IMR-90 (cell line): ENCODE results near the gene NACC2. TPM values are rescaled to one million over a fixed set of nuclear protein-coding genes. Genes with fewer than 3 reads are reported as not detected.

Experiments used
- ATAC-seq: fragments of 200-7000 bp; cut with Tn5 transposase; 2 replicates; pipeline ENCODE4 v1.9.1; 2020; ENCODE audit warnings: low read depth, mild to moderate bottlenecking, moderate library complexity
- BruUV-seq: library from RNA; stranded (reverse); fragments of 400-500 nt; replicated peaks from 2 replicates; lab custom pipeline; 2021; lab: Mats Ljungman, UMichigan
- CTCF ChIA-PET: fragments of 300-600 bp; formaldehyde crosslinking; extraction: SDS; loops from one replicate; lab custom pipeline; 2021; ENCODE audit warnings: antibody characterized with exemption; lab: Yijun Ruan, JAX
- POLR2A ChIA-PET: fragments of 300-600 bp; sonication (Branson Sonifier 250); formaldehyde crosslinking; loops from one replicate; lab custom pipeline; 2022; ENCODE audit warnings: antibody characterized with exemption; ENCODE audit not compliant: unreplicated experiment; lab: Charles Lee
- DNase-seq: peaks from one replicate; pipeline ENCODE4 v3.0.0; 2013
- H2AFZ ChIP-seq: replicated peaks from 2 replicates; pipeline ENCODE3; 2013; ENCODE audit warnings: low read length, mild to moderate bottlenecking; ENCODE audit not compliant: poor library complexity
- H2AK5ac ChIP-seq: 2 replicates; pipeline ENCODE4 v1.6.1; 2013; ENCODE audit warnings: low read depth, low read length, inconsistent platforms
- H2AK9ac ChIP-seq: replicated peaks from 2 replicates; pipeline ENCODE3; 2013; ENCODE audit warnings: mild to moderate bottlenecking, low read depth, low read length, moderate library complexity; ENCODE audit not compliant: poor library complexity
- H2BK120ac ChIP-seq: 2 replicates; pipeline ENCODE4 v1.6.1; 2013; ENCODE audit warnings: low read depth, low read length, inconsistent platforms
- H2BK15ac ChIP-seq: 3 replicates; pipeline ENCODE4 v1.6.1; 2013; ENCODE audit warnings: low read depth, low read length, inconsistent platforms
- H2BK20ac ChIP-seq: 2 replicates; pipeline ENCODE4 v1.6.1; 2013; ENCODE audit warnings: low read depth, mild to moderate bottlenecking, inconsistent platforms, low read length, moderate library complexity
- H2BK5ac ChIP-seq: 2 replicates; pipeline ENCODE4 v1.6.1; 2013; ENCODE audit warnings: mild to moderate bottlenecking, low read depth, low read length, inconsistent platforms; ENCODE audit not compliant: poor library complexity, severe bottlenecking
- H3K14ac ChIP-seq: replicated peaks from 2 replicates; pipeline ENCODE4 v1.6.1; 2013; ENCODE audit warnings: low read depth, low read length, inconsistent platforms
- H3K18ac ChIP-seq: 2 replicates; pipeline ENCODE4 v1.6.1; 2013; ENCODE audit warnings: low read depth, low read length, control low read depth
- H3K23ac ChIP-seq: 2 replicates; pipeline ENCODE4 v1.6.1; 2013; ENCODE audit warnings: low read depth, low read length, inconsistent platforms
- H3K27ac ChIP-seq: 2 replicates; pipeline ENCODE4 v1.5.1; 2013; ENCODE audit warnings: mild to moderate bottlenecking, control low read depth, low read length; ENCODE audit not compliant: insufficient read depth
- H3K27me3 ChIP-seq: 2 replicates; pipeline ENCODE4 v1.6.1; 2013; ENCODE audit warnings: low read length; ENCODE audit not compliant: control insufficient read depth, insufficient read depth
- H3K36me3 ChIP-seq: 2 replicates; pipeline ENCODE4 v1.6.1; 2013; ENCODE audit warnings: low read length, mixed read lengths; ENCODE audit not compliant: control insufficient read depth, insufficient read depth
- H3K4ac ChIP-seq: 2 replicates; pipeline ENCODE4 v1.6.1; 2013; ENCODE audit warnings: low read depth, low read length, inconsistent platforms
- H3K4me1 ChIP-seq: 2 replicates; pipeline ENCODE4 v1.6.1; 2013; ENCODE audit warnings: low read length, mixed read lengths; ENCODE audit not compliant: control insufficient read depth, insufficient read depth
- H3K4me2 ChIP-seq: 2 replicates; pipeline ENCODE4 v1.6.1; 2013; ENCODE audit warnings: low read depth, mild to moderate bottlenecking, control low read depth, low read length, moderate library complexity
- H3K4me3 ChIP-seq: 2 replicates; pipeline ENCODE4 v1.5.1; 2013; ENCODE audit warnings: low read depth, mild to moderate bottlenecking, control low read depth, low read length, moderate library complexity; ENCODE audit not compliant: insufficient read depth
- H3K56ac ChIP-seq: 2 replicates; pipeline ENCODE4 v1.6.1; 2013; ENCODE audit warnings: low read length, inconsistent platforms; ENCODE audit not compliant: insufficient read depth; ENCODE audit errors: extremely low read depth
- H3K79me1 ChIP-seq, 2 experiments: 2 replicates each; pipeline ENCODE4 v1.6.1; 2013; ENCODE audit warnings: low read length in 2 of 2, inconsistent platforms in 1 of 2, low read depth in 1 of 2
- H3K9ac ChIP-seq: 2 replicates; pipeline ENCODE4 v1.6.1; 2013; ENCODE audit warnings: low read depth, low read length, control low read depth
- H3K9me1 ChIP-seq: 2 replicates; pipeline ENCODE4 v1.6.1; 2013; ENCODE audit warnings: low read length, inconsistent platforms; ENCODE audit not compliant: insufficient read depth
- H3K9me3 ChIP-seq: 2 replicates; pipeline ENCODE4 v1.6.1; 2013; ENCODE audit warnings: low read length; ENCODE audit not compliant: control insufficient read depth, insufficient read depth
- H4K20me1 ChIP-seq: 2 replicates; pipeline ENCODE4 v1.6.1; 2013; ENCODE audit warnings: low read length, inconsistent platforms; ENCODE audit not compliant: insufficient read depth
- H4K5ac ChIP-seq: 2 replicates; pipeline ENCODE4 v1.6.1; 2013; ENCODE audit warnings: mild to moderate bottlenecking, low read depth, low read length, control low read depth
- H4K8ac ChIP-seq, 2 experiments: 2 replicates each; pipeline ENCODE4 v1.6.1; 2013; ENCODE audit warnings: low read depth in 2 of 2, low read length in 2 of 2, control low read depth in 1 of 2, inconsistent platforms in 1 of 2
- H4K91ac ChIP-seq: 2 replicates; pipeline ENCODE4 v1.6.1; 2013; ENCODE audit warnings: low read depth, low read length, inconsistent platforms; ENCODE audit not compliant: insufficient read depth
- BHLHE40 ChIP-seq: fragments of 150-350 bp; IDR thresholded peaks from 2 replicates; pipeline ENCODE4 v1.6.1; 2016; ENCODE audit warnings: mild to moderate bottlenecking, low read depth, low read length
- CEBPB ChIP-seq: IDR thresholded peaks from 2 replicates; pipeline ENCODE4 v1.6.1; 2012; ENCODE audit warnings: low read depth, low read length, improper control_type of control experiment
- CHD1 ChIP-seq: IDR thresholded peaks from 2 replicates; pipeline ENCODE4 v1.6.1; 2012; ENCODE audit warnings: low read depth, low read length, improper control_type of control experiment
- CTCF ChIP-seq: conservative IDR thresholded peaks from 2 replicates; pipeline ENCODE4 v1.5.1; 2012; ENCODE audit warnings: mild to moderate bottlenecking, low read depth, low read length, improper control_type of control experiment
- ELK1 ChIP-seq: fragments of 150-350 bp; IDR thresholded peaks from 2 replicates; pipeline ENCODE4 v1.6.1; 2016; ENCODE audit warnings: low read depth, mild to moderate bottlenecking, low read length, moderate library complexity, borderline replicate concordance
- FOS ChIP-seq: fragments of 150-350 bp; IDR thresholded peaks from 2 replicates; pipeline ENCODE4 v1.6.1; 2016; ENCODE audit warnings: low read depth, low read length
- MAFK ChIP-seq: IDR thresholded peaks from 2 replicates; pipeline ENCODE4 v1.6.1; 2012; ENCODE audit warnings: low read depth, low read length, improper control_type of control experiment
- MAZ ChIP-seq: IDR thresholded peaks from 2 replicates; pipeline ENCODE4 v1.6.1; 2012; ENCODE audit warnings: low read depth, mild to moderate bottlenecking, low read length, improper control_type of control experiment, moderate library complexity, borderline replicate concordance
- MXI1 ChIP-seq: IDR thresholded peaks from 2 replicates; pipeline ENCODE4 v1.6.1; 2012; ENCODE audit warnings: low read depth, mild to moderate bottlenecking, low read length, moderate library complexity, borderline replicate concordance
- NFE2L2 ChIP-seq: fragments of 150-350 bp; IDR thresholded peaks from 2 replicates; pipeline ENCODE4 v1.6.1; 2016; ENCODE audit warnings: low read depth, mild to moderate bottlenecking, low read length
- POLR2A ChIP-seq: IDR thresholded peaks from 2 replicates; pipeline ENCODE4 v1.6.1; 2012; ENCODE audit warnings: mild to moderate bottlenecking, low read depth, low read length
- RAD21 ChIP-seq: IDR thresholded peaks from 2 replicates; pipeline ENCODE4 v1.6.1; 2012; ENCODE audit warnings: low read length, improper control_type of control experiment
- RCOR1 ChIP-seq: IDR thresholded peaks from 2 replicates; pipeline ENCODE4 v1.6.1; 2012; ENCODE audit warnings: mild to moderate bottlenecking, low read length, improper control_type of control experiment; ENCODE audit not compliant: insufficient replicate concordance
- RFX5 ChIP-seq: IDR thresholded peaks from 2 replicates; pipeline ENCODE4 v1.8.0; 2012; ENCODE audit warnings: low read depth, mild to moderate bottlenecking, low read length, moderate library complexity
- SMC3 ChIP-seq: fragments of 150-350 bp; IDR thresholded peaks from 2 replicates; pipeline ENCODE4 v1.6.1; 2016; ENCODE audit warnings: low read depth, mild to moderate bottlenecking, antibody characterized with exemption, low read length, moderate library complexity
- USF2 ChIP-seq: fragments of 150-350 bp; IDR thresholded peaks from 2 replicates; pipeline ENCODE4 v1.6.1; 2017; ENCODE audit warnings: mild to moderate bottlenecking, antibody characterized with exemption, low read length, low read depth
- WGBS, 2 experiments: methylation state at CpG; one replicate each; pipeline versions ENCODE4 v1.1.5 to v1.1.7; 2013; ENCODE audit warnings: missing lambda C conversion rate in 2 of 2; ENCODE audit not compliant: insufficient read length in 1 of 2; ENCODE audit errors: extremely low coverage in 2 of 2; 5-methylcytosine and 5-hydroxymethylcytosine counted together
- dilution Hi-C: fragments of 300-500 bp; cut with HindIII; formaldehyde crosslinking; loops from one replicate; pipeline ENCODE4 v1.14.3; 2018; ENCODE audit warnings: low sequenced_read_pairs; ENCODE audit not compliant: unreplicated experiment
- in situ Hi-C: fragments of 300-500 bp; cut with MboI; formaldehyde crosslinking; loops from 3 replicates; pipeline ENCODE4 v1.14.3; 2019; ENCODE audit warnings: low sequenced_read_pairs, inconsistent platforms, mixed read lengths
- intact Hi-C: fragments of 100-400 bp; cut with micrococcal nuclease; formaldehyde crosslinking; loops from 2 replicates; pipeline ENCODE4 v1.10.0; 2022
- polyA plus RNA-seq, 3 experiments: library from polyadenylated mRNA; depleted of rRNA; stranded (reverse); fragments of >200 nt; gene quantifications; 2 replicates each; pipeline ENCODE4 v1.2.3, GENCODE V29; 2012; ENCODE audit warnings: low replicate concordance in 1 of 3
- total RNA-seq: library from RNA; depleted of rRNA; stranded (reverse); fragments of >200 nt; gene quantifications from 2 replicates; pipeline ENCODE4 v1.2.3, GENCODE V29; 2012

The NACC2 gene
- total and polyA plus RNA-seq, 2 of the 4 experiments (the other 2 are of a cell fraction), result 7.9 to 19.0 TPM

GRCh38 chr9:136089697-136090045, 5.4 kb downstream of the NACC2 start:
- dilution Hi-C loops (no loop called here), in situ Hi-C loops (no loop called here), intact Hi-C loops (loop anchor here (1.0 kb wide), 1 partner anchor 34 kb away; no protein-coding TSS in a partner anchor)
- Histone ChIP-seq H3K18ac (no peak overlapping the region), H3K56ac (no peak overlapping the region), H3K27me3 (no peaks in the 10 kb centered on the region), H3K4me3 (no peak overlapping the region), H3K27ac (no peak overlapping the region), H3K9me1 (peaks cover 5% of the 10 kb centered on the region), H3K14ac (no peak overlapping the region), H3K9me3 (no peaks in the 10 kb centered on the region), H4K8ac (no peak overlapping the region), H2BK5ac (no peak overlapping the region), H2BK20ac (no peak overlapping the region), H3K9ac (no peak overlapping the region), H3K23ac (no peak overlapping the region), H3K79me1 (peaks cover 3 to 67% of the 10 kb centered on the region in 2 experiments; a peak in 3 of 4 replicates), H2AK9ac (no peak overlapping the region), H2BK120ac (no peak overlapping the region), H2AFZ (no peak overlapping the region), H2BK15ac (no peak overlapping the region), H3K4ac (no peak overlapping the region), H2AK5ac (no peak overlapping the region), H4K91ac (no peak overlapping the region), H3K4me2 (no peak overlapping the region), H4K5ac (no peak overlapping the region), H3K36me3 (peaks cover 7% of the 10 kb centered on the region; the same call in 1 of the 2 replicates), H4K20me1 (peaks cover 86% of the 10 kb centered on the region), H3K4me1 (peaks cover 18% of the 10 kb centered on the region)
- ATAC-seq, result no peak
- WGBS, 2 experiments, result no CpG with 5 or more reads among the region's 3 CpGs
- POLR2A ChIA-PET, result interaction anchor here (0.6 kb wide), 2 partner anchors 34 to 38 kb away, joined by 3 to 8 read pairs; no protein-coding TSS in a partner anchor
- TF ChIP-seq CTCF (peak; percentile 73), BHLHE40 (no peak), SMC3 (peak; percentile 84), RCOR1 (no peak), NFE2L2 (no peak), FOS (no peak), MAZ (no peak), POLR2A (no peak), RAD21 (peak; percentile 79), ELK1 (no peak), RFX5 (no peak), USF2 (no peak), CEBPB (no peak), MAFK (no peak), MXI1 (no peak), CHD1 (no peak)
- CTCF ChIA-PET, result interaction anchor here (0.6 to 1.9 kb wide), 6 partner anchors 18 to 610 kb away, joined by 3 to 6 read pairs (median 4); partner anchors contain the start of gene UBAC1
- BruUV-seq, result no TSS peak
- DNase-seq, result peak; percentile 39
